PC-9 (cell line): ENCODE data around the gene BRCA1. TPM values are rescaled to one million over a fixed set of nuclear protein-coding genes. Genes with fewer than 3 reads are reported as not detected.

Experiments used
- BruUV-seq: library from RNA; stranded (reverse); fragments of 400-500 nt; replicated peaks from 2 replicates; lab custom pipeline; 2021; lab: Mats Ljungman, UMichigan
- CTCF ChIA-PET: fragments of 300-600 bp; sonication (Branson Sonifier 250); formaldehyde crosslinking; loops from one replicate; lab custom pipeline; 2022; ENCODE audit warnings: antibody characterized with exemption; lab: Charles Lee
- POLR2A ChIA-PET: fragments of 300-600 bp; sonication (Branson Sonifier 250); formaldehyde crosslinking; loops from one replicate; lab custom pipeline; 2022; ENCODE audit warnings: antibody characterized with exemption; ENCODE audit not compliant: unreplicated experiment; lab: Charles Lee
- DNase-seq, 2 experiments: peaks; one replicate each; pipeline versions ENCODE4 v3.0.0 to v3.0.0-alpha.2; 2015 to 2022; ENCODE audit warnings: mixed read lengths in 1 of 2
- H2AFZ ChIP-seq: fragments of 200-600 bp; sonication (generic); 2 replicates; pipeline ENCODE4 v1.8.1; 2017; ENCODE audit warnings: antibody characterized with exemption
- H3F3A ChIP-seq: fragments of 200-600 bp; sonication (generic); 2 replicates; pipeline ENCODE4 v1.8.1; 2017; ENCODE audit warnings: antibody characterized with exemption, mild to moderate bottlenecking, low read depth; ENCODE audit not compliant: insufficient read depth
- H3K27ac ChIP-seq: fragments of 200-600 bp; sonication (generic); 2 replicates; pipeline ENCODE4 v1.6.1; 2016; ENCODE audit warnings: mixed run types
- H3K27me3 ChIP-seq: fragments of 200-600 bp; sonication (generic); 2 replicates; pipeline ENCODE4 v1.6.1; 2016; ENCODE audit warnings: low read depth, mixed run types; ENCODE audit not compliant: insufficient read depth
- H3K36me3 ChIP-seq: fragments of 200-600 bp; sonication (generic); 2 replicates; pipeline ENCODE4 v1.6.1; 2016; ENCODE audit warnings: low read depth, mixed run types
- H3K4me1 ChIP-seq: fragments of 200-600 bp; sonication (generic); replicated peaks from 2 replicates; pipeline ENCODE4 v1.6.1; 2016; ENCODE audit warnings: mixed run types; ENCODE audit not compliant: insufficient read depth
- H3K4me2 ChIP-seq: fragments of 200-600 bp; sonication (generic); 2 replicates; pipeline ENCODE4 v1.6.1; 2017; ENCODE audit warnings: mixed run types
- H3K4me3 ChIP-seq: fragments of 200-600 bp; sonication (generic); 2 replicates; pipeline ENCODE4 v1.6.1; 2016; ENCODE audit warnings: mixed run types
- H3K79me2 ChIP-seq: fragments of 200-600 bp; sonication (generic); 2 replicates; pipeline ENCODE4 v1.6.1; 2017; ENCODE audit warnings: low read depth, mixed run types
- H3K9me2 ChIP-seq: fragments of 200-600 bp; sonication (generic); 2 replicates; pipeline ENCODE4 v1.8.1; 2017; ENCODE audit warnings: mild to moderate bottlenecking; ENCODE audit not compliant: insufficient read depth
- H3K9me3 ChIP-seq: fragments of 200-600 bp; sonication (generic); 2 replicates; pipeline ENCODE4 v1.8.1; 2016; ENCODE audit warnings: low read depth; ENCODE audit not compliant: insufficient read depth
- H4K20me1 ChIP-seq: fragments of 200-600 bp; sonication (generic); 2 replicates; pipeline ENCODE4 v1.8.1; 2017; ENCODE audit not compliant: insufficient read depth
- CTCF ChIP-seq: fragments of 200-600 bp; sonication (generic); conservative IDR thresholded peaks from 2 replicates; pipeline ENCODE4 v1.6.1; 2017; ENCODE audit warnings: mixed run types, antibody characterized with exemption, mild to moderate bottlenecking, moderate library complexity
- EZH2 ChIP-seq: fragments of 200-600 bp; sonication (generic); IDR thresholded peaks from 2 replicates; pipeline ENCODE4 v1.8.0; 2017; ENCODE audit warnings: antibody characterized with exemption, low read depth
- intact Hi-C: fragments of 100-400 bp; cut with micrococcal nuclease; formaldehyde crosslinking; loops from one replicate; pipeline ENCODE4 v1.10.0; 2022; ENCODE audit not compliant: unreplicated experiment
- total RNA-seq: library from RNA; stranded (reverse); gene quantifications from 2 replicates; pipeline ENCODE4 v1.2.3, GENCODE V29; 2021

BRCA1 gene
- total RNA-seq, 1 experiment from 2014 or later = 52.0 TPM

DNA sequence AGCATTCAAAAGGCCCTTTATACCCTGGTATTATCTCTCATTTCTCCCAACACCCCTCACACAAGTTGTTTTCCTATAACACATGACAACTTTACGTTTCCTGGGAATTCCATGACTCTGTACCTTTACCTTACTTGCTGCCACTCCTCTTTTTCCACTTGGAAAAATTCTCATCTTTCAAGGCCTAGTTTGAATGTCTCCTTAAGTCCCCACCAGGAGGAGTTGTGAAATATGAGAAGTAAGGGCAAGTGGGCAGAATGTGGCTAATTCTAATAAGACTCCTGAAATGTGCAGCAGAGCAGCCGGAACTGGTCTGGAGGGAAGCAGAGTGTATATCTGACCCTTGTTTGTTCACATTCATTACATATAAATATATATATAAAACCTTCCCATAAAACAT lies 39.7 kb downstream of the BRCA1 start:
- BruUV-seq = no TSS peak
- intact Hi-C loops = no loop called here
- Histone ChIP-seq H3K4me3 (no peak overlapping the region), H3K27me3 (no peaks in the 10 kb centered on the region), H3K9me2 (no peaks in the 10 kb centered on the region), H3K27ac (no peak overlapping the region), H3F3A (no peaks in the 10 kb centered on the region), H4K20me1 (no peaks in the 10 kb centered on the region), H3K9me3 (no peaks in the 10 kb centered on the region), H2AFZ (no peak overlapping the region), H3K4me2 (no peak overlapping the region), H3K79me2 (no peaks in the 10 kb centered on the region), H3K4me1 (no peaks in the 10 kb centered on the region), H3K36me3 (peaks cover 8% of the 10 kb centered on the region)
- CTCF ChIA-PET = no interaction called here
- no peak for TF ChIP-seq CTCF
- TF ChIP-seq EZH2 = no peak
- POLR2A ChIA-PET = no interaction called here
- no peak for DNase-seq

DNA sequence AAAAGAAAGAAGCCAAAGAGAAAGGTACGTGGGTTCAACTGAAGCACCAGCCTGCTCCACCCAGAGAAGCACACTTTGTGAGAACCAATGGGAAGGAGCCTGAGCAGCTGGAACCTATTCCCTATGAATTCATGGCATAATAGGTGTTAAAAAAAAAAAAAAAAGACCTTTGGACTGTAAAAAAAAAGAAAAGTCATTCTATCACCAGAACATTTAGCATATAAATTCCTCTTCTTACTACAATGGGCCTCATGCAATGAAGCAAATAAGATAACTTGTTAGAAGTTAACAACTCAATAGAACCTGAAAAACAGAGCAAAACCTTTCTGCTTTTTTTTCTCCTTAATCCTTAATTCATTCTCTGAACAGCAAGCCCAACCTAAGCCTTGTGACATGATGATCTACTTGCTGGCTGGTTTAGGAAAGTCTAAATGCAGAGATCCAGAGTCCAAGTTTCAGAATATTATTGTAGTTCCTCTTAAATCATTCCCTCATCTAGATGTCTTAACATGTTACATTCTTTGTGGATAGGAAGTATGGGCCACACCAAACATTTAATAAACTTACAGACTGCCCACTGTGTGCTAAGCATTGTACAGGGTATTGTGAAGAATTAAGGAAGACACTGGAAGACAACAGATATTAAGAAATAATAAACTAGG lies 45.4 kb downstream of the BRCA1 start:
- DNase-seq = no peak
- H3K4me2 ChIP-seq = no peak overlapping the region
- intact Hi-C loops = no loop called here
- ChIA-PET POLR2A (no interaction called here), CTCF (no interaction called here)
- no TSS peak for BruUV-seq
- H3K9me2 ChIP-seq = no peaks in the 10 kb centered on the region
- H3F3A ChIP-seq = no peaks in the 10 kb centered on the region
- H3K4me1 ChIP-seq = no peaks in the 10 kb centered on the region
- no peaks in the 10 kb centered on the region for H3K27me3 ChIP-seq
- H2AFZ ChIP-seq = no peak overlapping the region
- no peaks in the 10 kb centered on the region for H3K9me3 ChIP-seq
- no peak overlapping the region for H3K27ac ChIP-seq
- 0 out of 2 replicates have a peak, but pooled peaks cover 5% of the 10 kb centered on the region for H3K36me3 ChIP-seq
- no peak for TF ChIP-seq CTCF
- TF ChIP-seq EZH2 = no peak
- H3K79me2 ChIP-seq = no peaks in the 10 kb centered on the region
- no peak overlapping the region for H3K4me3 ChIP-seq
- no peaks in the 10 kb centered on the region for H4K20me1 ChIP-seq

GRCh38 chr17:43074869-43075268 lies 50.3 kb downstream of the BRCA1 start:
- H3K9me3 ChIP-seq = no peaks in the 10 kb centered on the region
- no peak overlapping the region for H3K27ac ChIP-seq
- no peaks in the 10 kb centered on the region for H3K27me3 ChIP-seq
- intact Hi-C loops = no loop called here
- H3K4me1 ChIP-seq = no peaks in the 10 kb centered on the region
- H3K4me3 ChIP-seq = no peak overlapping the region
- TF ChIP-seq CTCF (no peak), EZH2 (no peak)
- POLR2A ChIA-PET = no interaction called here
- BruUV-seq = no TSS peak
- CTCF ChIA-PET = no interaction called here
- no peaks in the 10 kb centered on the region for H3K9me2 ChIP-seq
- H3F3A ChIP-seq = peaks cover 7% of the 10 kb centered on the region
- H3K79me2 ChIP-seq = no peaks in the 10 kb centered on the region
- H2AFZ ChIP-seq = no peak overlapping the region
- H3K4me2 ChIP-seq = no peak overlapping the region
- DNase-seq = no peak
- no peaks in the 10 kb centered on the region for H4K20me1 ChIP-seq
- peaks cover 9% of the 10 kb centered on the region; the same call in 1 of the 2 replicates for H3K36me3 ChIP-seq
